Caco-2 (cell line): ENCODE results near the gene PHLPP1. TPM values are rescaled to one million over a fixed set of nuclear protein-coding genes. Genes with fewer than 3 reads are reported as not detected.

Experiments used
- BruUV-seq: library from RNA; stranded (reverse); fragments of 400-500 nt; replicated peaks from 2 replicates; lab custom pipeline; 2021; lab: Mats Ljungman, UMichigan
- CTCF ChIA-PET: fragments of 300-600 bp; sonication (Branson Sonifier 250); formaldehyde crosslinking; loops from one replicate; lab custom pipeline; 2022; ENCODE audit warnings: antibody characterized with exemption; lab: Charles Lee
- POLR2A ChIA-PET: fragments of 300-600 bp; sonication (Branson Sonifier 250); formaldehyde crosslinking; loops from one replicate; lab custom pipeline; 2022; ENCODE audit warnings: antibody characterized with exemption; lab: Charles Lee
- DNase-seq, 2 experiments: peaks; one replicate each; pipeline versions ENCODE4 v3.0.0 to v3.0.0-alpha.2; 2020 to 2022
- H3K27me3 ChIP-seq: replicated peaks from 2 replicates; pipeline ENCODE4 v1.6.0; 2011; ENCODE audit warnings: low read length; ENCODE audit not compliant: control insufficient read depth, insufficient read depth
- H3K36me3 ChIP-seq: 2 replicates; pipeline ENCODE4 v1.5.1; 2011; ENCODE audit warnings: low read length; ENCODE audit not compliant: control insufficient read depth, insufficient read depth
- H3K4me1 ChIP-seq: fragments of 250-450 bp; sonication (Bioruptor Pico); 2 replicates; pipeline ENCODE4 v1.5.1; 2020; ENCODE audit warnings: mild to moderate bottlenecking
- H3K4me3 ChIP-seq: 2 replicates; pipeline ENCODE4 v1.5.1; 2011; ENCODE audit warnings: low read depth, mild to moderate bottlenecking, control low read depth, low read length
- H3K9me3 ChIP-seq: fragments of 250-450 bp; sonication (Bioruptor Pico); 2 replicates; pipeline ENCODE4 v1.5.1; 2020; ENCODE audit warnings: mild to moderate bottlenecking, moderate library complexity
- H3K27ac Mint-ChIP-seq: one replicate; pipeline ENCODE4 v1.8.0; 2022; ENCODE audit warnings: mixed read lengths; ENCODE audit not compliant: unreplicated experiment
- H3K27me3 Mint-ChIP-seq: one replicate; pipeline ENCODE4 v1.8.0; 2022; ENCODE audit warnings: mixed read lengths; ENCODE audit not compliant: insufficient read depth, unreplicated experiment
- H3K36me3 Mint-ChIP-seq: one replicate; pipeline ENCODE4 v1.8.0; 2022; ENCODE audit warnings: mild to moderate bottlenecking, mixed read lengths; ENCODE audit not compliant: insufficient read depth, unreplicated experiment
- H3K4me1 Mint-ChIP-seq: one replicate; pipeline ENCODE4 v1.8.0; 2022; ENCODE audit warnings: low read depth, mixed read lengths; ENCODE audit not compliant: unreplicated experiment
- H3K4me3 Mint-ChIP-seq: one replicate; pipeline ENCODE4 v1.8.0; 2022; ENCODE audit warnings: mild to moderate bottlenecking, moderate library complexity, mixed read lengths; ENCODE audit not compliant: unreplicated experiment
- H3K9me3 Mint-ChIP-seq: one replicate; pipeline ENCODE4 v1.8.0; 2022; ENCODE audit warnings: mixed read lengths; ENCODE audit not compliant: unreplicated experiment
- intact Hi-C: fragments of 100-400 bp; cut with micrococcal nuclease; formaldehyde crosslinking; loops from one replicate; pipeline ENCODE4 v1.10.0; 2022; ENCODE audit not compliant: unreplicated experiment
- total RNA-seq: library from RNA; stranded (reverse); gene quantifications from 2 replicates; pipeline ENCODE4 v1.2.3, GENCODE V29; 2022
- TF ChIP-seq, protein P1 (sequence below), 2 experiments: fragments of 200-600 bp in 1 of 2; IDR thresholded peaks; 1 replicate in 1 of 2; 2 replicates in 1 of 2; pipeline versions ENCODE4 v1.5.1 to v1.8.0; 2011 to 2022; ENCODE audit warnings: antibody characterized with exemption in 1 of 2, control low read depth in 1 of 2, inconsistent platforms in 1 of 2, low read depth in 1 of 2, low read length in 1 of 2, mild to moderate bottlenecking in 1 of 2, moderate library complexity in 1 of 2; ENCODE audit not compliant: insufficient read depth in 1 of 2, severe bottlenecking in 1 of 2, unreplicated experiment in 1 of 2

PHLPP1 gene
- total RNA-seq, 1 experiment from 2014 or later: 20.1 TPM

DNA sequence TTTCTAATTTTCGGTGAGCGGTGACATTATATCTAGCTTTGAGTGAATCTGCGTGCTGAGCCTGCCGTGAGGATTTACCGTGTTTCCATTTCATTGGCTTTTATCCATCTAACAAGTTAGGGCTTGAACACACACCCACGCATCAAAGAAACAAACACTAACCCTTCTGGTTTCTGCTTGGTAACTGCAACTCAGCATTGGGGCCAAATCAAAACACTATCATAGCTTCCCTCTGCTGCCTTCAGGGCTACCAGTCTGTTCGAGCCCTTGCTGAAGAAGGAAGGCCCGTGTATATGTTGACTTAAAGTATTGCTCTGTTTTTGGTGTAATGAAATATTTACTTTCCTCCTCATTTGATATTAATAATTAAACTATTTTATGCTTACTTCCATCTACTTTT, 227.2 kb downstream of the PHLPP1 start:
- no TSS peak for BruUV-seq
- no peak for DNase-seq
- Mint-ChIP-seq H3K4me1 (no peaks in the 10 kb centered on the region), H3K27me3 (no peaks in the 10 kb centered on the region), H3K36me3 (peaks cover 5% of the 10 kb centered on the region), H3K4me3 (no peak overlapping the region), H3K27ac (no peak overlapping the region), H3K9me3 (no peaks in the 10 kb centered on the region)
- intact Hi-C loops: no loop called here
- TF ChIP-seq, protein P1, sequence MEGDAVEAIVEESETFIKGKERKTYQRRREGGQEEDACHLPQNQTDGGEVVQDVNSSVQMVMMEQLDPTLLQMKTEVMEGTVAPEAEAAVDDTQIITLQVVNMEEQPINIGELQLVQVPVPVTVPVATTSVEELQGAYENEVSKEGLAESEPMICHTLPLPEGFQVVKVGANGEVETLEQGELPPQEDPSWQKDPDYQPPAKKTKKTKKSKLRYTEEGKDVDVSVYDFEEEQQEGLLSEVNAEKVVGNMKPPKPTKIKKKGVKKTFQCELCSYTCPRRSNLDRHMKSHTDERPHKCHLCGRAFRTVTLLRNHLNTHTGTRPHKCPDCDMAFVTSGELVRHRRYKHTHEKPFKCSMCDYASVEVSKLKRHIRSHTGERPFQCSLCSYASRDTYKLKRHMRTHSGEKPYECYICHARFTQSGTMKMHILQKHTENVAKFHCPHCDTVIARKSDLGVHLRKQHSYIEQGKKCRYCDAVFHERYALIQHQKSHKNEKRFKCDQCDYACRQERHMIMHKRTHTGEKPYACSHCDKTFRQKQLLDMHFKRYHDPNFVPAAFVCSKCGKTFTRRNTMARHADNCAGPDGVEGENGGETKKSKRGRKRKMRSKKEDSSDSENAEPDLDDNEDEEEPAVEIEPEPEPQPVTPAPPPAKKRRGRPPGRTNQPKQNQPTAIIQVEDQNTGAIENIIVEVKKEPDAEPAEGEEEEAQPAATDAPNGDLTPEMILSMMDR (IDR thresholded peaks at IDR 0.05; ENCODE audit: insufficient read depth in 1 of 2, low read depth in 1 of 2, low read length in 1 of 2, severe bottlenecking in 1 of 2, unreplicated experiment in 1 of 2): no peak
- H3K27me3 ChIP-seq: no peaks in the 10 kb centered on the region
- H3K4me3 ChIP-seq: no peak overlapping the region
- POLR2A ChIA-PET: no interaction called here
- H3K9me3 ChIP-seq: no peaks in the 10 kb centered on the region
- H3K4me1 ChIP-seq: no peaks in the 10 kb centered on the region
- CTCF ChIA-PET: no interaction called here
- H3K36me3 ChIP-seq: no peaks in the 10 kb centered on the region

DNA sequence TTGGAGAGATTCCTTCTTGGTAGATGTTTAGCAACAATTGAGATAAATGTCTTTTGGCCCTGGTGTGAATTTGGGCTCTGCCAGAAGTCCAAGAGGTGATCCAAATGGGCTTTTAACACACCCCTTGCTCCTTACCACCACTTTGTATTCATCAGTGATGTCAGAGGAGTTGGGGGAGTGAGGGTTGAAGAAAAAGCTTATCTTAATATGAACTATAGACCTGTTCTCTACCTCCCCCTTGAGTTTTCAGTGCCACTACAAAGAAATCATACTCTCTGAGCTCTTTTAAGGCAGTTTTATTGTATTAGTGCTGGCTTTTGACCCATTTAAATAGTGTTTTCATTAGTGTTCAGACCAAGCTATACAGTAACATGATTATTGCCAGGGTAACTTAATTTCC, 229.1 kb downstream of the PHLPP1 start:
- H3K4me1 Mint-ChIP-seq: no peaks in the 10 kb centered on the region
- TF ChIP-seq, protein P1 (IDR thresholded peaks at IDR 0.05; ENCODE audit: insufficient read depth in 1 of 2, low read depth in 1 of 2, low read length in 1 of 2, severe bottlenecking in 1 of 2, unreplicated experiment in 1 of 2): no peak
- peaks cover 5% of the 10 kb centered on the region for H3K36me3 Mint-ChIP-seq
- Histone ChIP-seq H3K4me1 (no peaks in the 10 kb centered on the region), H3K36me3 (no peaks in the 10 kb centered on the region), H3K4me3 (no peak overlapping the region), H3K9me3 (no peaks in the 10 kb centered on the region), H3K27me3 (no peaks in the 10 kb centered on the region)
- no TSS peak for BruUV-seq
- no peak overlapping the region for H3K27ac Mint-ChIP-seq
- POLR2A ChIA-PET: no interaction called here
- intact Hi-C loops: no loop called here
- CTCF ChIA-PET: interaction anchor here (0.6 kb wide), 1 partner anchor 126 kb away, joined by 3 read pairs; no protein-coding TSS in a partner anchor
- H3K27me3 Mint-ChIP-seq: no peaks in the 10 kb centered on the region
- H3K4me3 Mint-ChIP-seq: no peak overlapping the region
- DNase-seq: no peak
- no peaks in the 10 kb centered on the region for H3K9me3 Mint-ChIP-seq

DNA sequence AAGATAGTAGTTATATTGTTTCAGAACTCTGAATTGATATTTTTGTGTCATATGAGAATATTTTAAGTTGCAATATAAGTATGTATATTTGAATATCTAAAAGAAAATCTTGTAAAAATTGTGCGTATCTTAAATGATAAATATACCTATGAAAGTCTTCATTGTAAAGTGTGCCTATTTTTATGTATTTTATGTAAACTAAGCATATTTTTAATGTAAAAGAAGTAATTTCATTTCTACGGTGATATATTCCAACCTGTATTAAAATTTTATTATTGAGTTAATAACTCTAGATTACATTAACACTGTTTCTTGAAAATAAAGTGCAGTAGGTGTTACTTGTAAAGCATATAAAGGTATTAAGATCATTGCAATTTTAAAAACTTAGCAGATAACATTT, 233.4 kb downstream of the PHLPP1 start:
- H3K9me3 Mint-ChIP-seq: no peaks in the 10 kb centered on the region
- no peaks in the 10 kb centered on the region for H3K9me3 ChIP-seq
- no peak overlapping the region for H3K27ac Mint-ChIP-seq
- H3K4me3 ChIP-seq: no peak overlapping the region
- TF ChIP-seq, protein P1 (IDR thresholded peaks at IDR 0.05; ENCODE audit: insufficient read depth in 1 of 2, low read depth in 1 of 2, low read length in 1 of 2, severe bottlenecking in 1 of 2, unreplicated experiment in 1 of 2): no peak
- intact Hi-C loops: no loop called here
- POLR2A ChIA-PET: no interaction called here
- peaks cover 5% of the 10 kb centered on the region for H3K36me3 Mint-ChIP-seq
- no peaks in the 10 kb centered on the region for H3K27me3 Mint-ChIP-seq
- no TSS peak for BruUV-seq
- CTCF ChIA-PET: no interaction called here
- no peaks in the 10 kb centered on the region for H3K4me1 Mint-ChIP-seq
- H3K27me3 ChIP-seq: no peaks in the 10 kb centered on the region
- no peak overlapping the region for H3K4me3 Mint-ChIP-seq
- H3K36me3 ChIP-seq: no peaks in the 10 kb centered on the region
- no peaks in the 10 kb centered on the region for H3K4me1 ChIP-seq
- no peak for DNase-seq
